Upper lobe of left lung (tissue), 4 donors: ENCODE results near the gene CPEB1.

ENCODE experiments used
- CTCF ChIP-seq, 6 experiments: fragments of 450-650 bp in 4 of 6; fragments of 200-600 bp in 2 of 6; sonication (generic) in 2 of 6; IDR thresholded peaks; one replicate each; pipeline ENCODE4 v1.5.1; 2016 to 2019; ENCODE audit warnings: antibody characterized with exemption in 6 of 6
- POLR2A ChIP-seq, 4 donors: fragments of 450-650 bp; IDR thresholded peaks; one replicate each; pipeline ENCODE4 v1.5.1; 2016 to 2017; ENCODE audit warnings: antibody characterized with exemption in 4 of 4, mild to moderate bottlenecking in 2 of 4

- TF ChIP-seq CTCF (IDR thresholded peaks at IDR 0.05) (no peak), POLR2A (IDR thresholded peaks at IDR 0.05) (no peak)
These were observed 23.2 kb downstream of the CPEB1 start for GRCh38 chr15:82624008-82624407.
